ENCODE results near the gene BMAL2.

- TF ChIP-seq CTCF (conservative IDR thresholded peaks at IDR 0.05 in 1 of 2, IDR thresholded peaks at IDR 0.05 in 1 of 2; ENCODE audit: low read depth in 1 of 2, low read length in 2 of 2) (no peak), EZH2 (IDR thresholded peaks at IDR 0.05; ENCODE audit: low read length, missing control alignments) (no peak)
These were observed 15.1 kb downstream of the BMAL2 start for GRCh38 chr12:27347779-27348178.

Measured in fibroblast of lung (primary cell).